TTC549 (cell line): ENCODE results near the gene MRS2.
"Not testable (repeated sequence)": the region's sequence is repeated elsewhere in the genome, so short reads cannot be mapped to it uniquely, and the experiment has no call there.

Source experiments
- FAIRE-seq: peaks from 2 replicates; lab custom pipeline; 2012; peaks lifted over from hg19 to GRCh38; lab: Jason Lieb, UNC

The MRS2 gene

GRCh38 chr6:24391208-24391607 lies 11.5 kb upstream of the MRS2 start:
- no peak for FAIRE-seq

GRCh38 chr6:24391756-24392405 lies 10.9 kb upstream of the MRS2 start:
- FAIRE-seq: no peak

GRCh38 chr6:24394061-24394779 lies 8.5 kb upstream of the MRS2 start:
- no peak for FAIRE-seq

- FAIRE-seq: no peak
Measured at GRCh38 chr6:24394780-24395437, 7.8 kb upstream of the MRS2 start.

GRCh38 chr6:24396824-24397223 lies 5.9 kb upstream of the MRS2 start:
- no peak for FAIRE-seq

- no peak for FAIRE-seq
Measured at GRCh38 chr6:24397631-24398030, 5.1 kb upstream of the MRS2 start.

- not testable (repeated sequence) for FAIRE-seq
Measured at GRCh38 chr6:24400045-24401039, 2.4 kb upstream of the MRS2 start.

GRCh38 chr6:24401458-24401857 lies 1.3 kb upstream of the MRS2 start:
- FAIRE-seq: no peak

GRCh38 chr6:24403501-24403824 lies 727 bp downstream of the MRS2 start:
- FAIRE-seq: no peak

GRCh38 chr6:24405262-24405661 lies 2.5 kb downstream of the MRS2 start:
- no peak for FAIRE-seq

GRCh38 chr6:24408719-24409410 lies 6.1 kb downstream of the MRS2 start:
- FAIRE-seq: no peak

- FAIRE-seq: no peak
Measured at GRCh38 chr6:24410622-24411021, 7.9 kb downstream of the MRS2 start.

GRCh38 chr6:24412294-24412693 lies 9.6 kb downstream of the MRS2 start:
- no peak for FAIRE-seq

- FAIRE-seq: not testable (repeated sequence)
Measured at GRCh38 chr6:24414531-24414930, 11.8 kb downstream of the MRS2 start.

- no peak for FAIRE-seq
Measured at GRCh38 chr6:24415753-24416152, 13.0 kb downstream of the MRS2 start.

GRCh38 chr6:24419526-24419925 lies 16.8 kb downstream of the MRS2 start:
- FAIRE-seq: no peak

- FAIRE-seq: no peak
Measured at GRCh38 chr6:24425091-24425490, 22.4 kb downstream of the MRS2 start.

GRCh38 chr6:24426729-24427446 lies 24.2 kb downstream of the MRS2 start:
- no peak for FAIRE-seq

GRCh38 chr6:24428615-24429014 lies 25.9 kb downstream of the MRS2 start:
- FAIRE-seq: no peak

GRCh38 chr6:24429146-24429545 lies 26.4 kb downstream of the MRS2 start:
- no peak for FAIRE-seq

- FAIRE-seq: no peak
Measured at GRCh38 chr6:24430086-24430485, 27.4 kb downstream of the MRS2 start.
